GM18907 (cell line): ENCODE results near the gene MSI2.
A peak's percentile ranks its signal among the peaks of the same experiment; 100 is the strongest.

Experiments
- ATAC-seq: cut with Tn5 transposase; IDR thresholded peaks from one replicate; pipeline ENCODE4 v1.9.1; 2021; ENCODE audit warnings: mild to moderate bottlenecking, moderate library complexity; ENCODE audit not compliant: unreplicated experiment

The MSI2 gene

GRCh38 chr17:57406981-57407286 lies 150.6 kb downstream of the MSI2 start:
- ATAC-seq = no peak

DNA sequence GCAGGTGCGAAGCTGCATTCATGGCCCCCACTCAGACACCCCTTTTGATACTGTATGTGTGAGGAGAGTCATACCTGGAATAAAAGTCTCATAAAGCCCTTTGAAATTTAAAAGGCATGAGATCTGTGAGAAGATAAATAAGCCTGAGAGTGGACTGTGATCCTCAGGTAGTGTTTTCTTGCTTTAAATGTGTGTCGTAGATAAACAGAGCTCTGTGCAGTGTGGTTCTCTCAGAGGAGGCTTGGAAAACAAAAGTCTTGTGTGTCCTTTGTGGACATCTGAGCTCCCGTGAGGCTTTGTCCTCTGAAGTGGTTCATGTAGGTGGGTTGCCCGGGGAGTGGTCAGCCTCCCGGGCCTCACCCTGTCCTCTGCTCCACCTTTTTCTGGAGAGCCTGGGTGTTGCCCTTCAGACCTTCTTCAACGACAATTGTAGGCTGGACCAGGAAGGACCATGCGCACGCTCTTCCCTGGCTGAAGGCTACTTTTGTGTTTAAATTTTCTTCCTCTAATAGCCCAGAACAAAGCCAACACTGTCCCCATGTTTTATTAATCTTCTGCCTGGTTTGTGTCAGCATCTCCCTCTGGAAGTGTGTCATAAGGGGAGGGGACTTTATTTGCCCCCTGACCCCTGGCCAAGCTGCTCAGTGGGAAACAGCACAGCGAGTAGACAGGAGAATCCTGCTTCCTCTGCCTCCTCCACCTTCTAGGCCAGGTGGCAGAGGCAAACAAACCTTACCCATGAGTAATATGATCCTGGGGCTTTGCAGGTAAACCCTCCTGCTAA lies 151.2 kb downstream of the MSI2 start:
- no peak for ATAC-seq

GRCh38 chr17:57408071-57408811 lies 151.9 kb downstream of the MSI2 start:
- ATAC-seq = peak; percentile 71

DNA sequence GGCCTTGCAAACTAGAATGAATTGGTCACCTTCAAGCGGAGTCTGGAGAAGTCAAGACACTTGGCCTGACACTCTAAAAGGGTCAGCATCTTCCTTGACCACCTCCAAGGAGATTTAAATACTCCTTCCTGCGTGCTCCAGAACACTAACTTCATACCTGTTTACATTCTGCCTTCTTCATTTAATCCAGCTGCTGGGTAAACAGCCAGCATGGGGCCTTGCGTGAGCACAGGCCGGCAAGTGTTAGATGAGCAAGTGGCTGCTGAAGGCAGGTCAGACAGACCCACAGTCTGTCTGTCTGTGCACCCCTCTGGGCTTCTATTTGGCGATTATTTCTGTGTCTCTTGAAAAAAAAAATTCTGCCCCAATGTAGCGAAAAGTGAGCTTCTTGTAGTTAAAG lies 153.8 kb downstream of the MSI2 start:
- ATAC-seq = no peak

GRCh38 chr17:57412520-57413096 lies 156.3 kb downstream of the MSI2 start:
- ATAC-seq = no peak

- ATAC-seq = no peak
These were observed 157.7 kb downstream of the MSI2 start for GRCh38 chr17:57413848-57414651.

- ATAC-seq = no peak
These were observed 159.5 kb downstream of the MSI2 start for GRCh38 chr17:57415751-57416207.

DNA sequence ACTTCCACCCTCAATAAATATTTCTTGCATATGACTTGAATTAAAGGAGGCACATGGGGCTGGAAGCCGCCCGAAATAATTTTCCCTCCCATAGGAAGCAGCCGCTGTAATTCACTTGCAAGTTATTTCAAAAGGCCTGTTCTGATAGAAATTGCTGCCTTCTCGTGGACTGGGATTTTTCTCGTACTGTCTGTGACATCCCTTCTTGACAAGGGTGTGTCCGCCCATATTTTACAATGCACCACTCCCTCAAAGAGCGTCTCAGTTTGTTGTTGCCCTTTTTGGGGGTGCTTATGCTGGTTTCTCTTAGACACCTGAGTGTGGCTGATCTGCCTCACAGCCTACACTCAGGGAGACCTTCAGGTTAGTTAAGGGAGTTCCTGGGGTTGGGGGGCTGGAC lies 160.0 kb downstream of the MSI2 start:
- ATAC-seq = no peak

GRCh38 chr17:57417956-57418355 lies 161.6 kb downstream of the MSI2 start:
- ATAC-seq = no peak

DNA sequence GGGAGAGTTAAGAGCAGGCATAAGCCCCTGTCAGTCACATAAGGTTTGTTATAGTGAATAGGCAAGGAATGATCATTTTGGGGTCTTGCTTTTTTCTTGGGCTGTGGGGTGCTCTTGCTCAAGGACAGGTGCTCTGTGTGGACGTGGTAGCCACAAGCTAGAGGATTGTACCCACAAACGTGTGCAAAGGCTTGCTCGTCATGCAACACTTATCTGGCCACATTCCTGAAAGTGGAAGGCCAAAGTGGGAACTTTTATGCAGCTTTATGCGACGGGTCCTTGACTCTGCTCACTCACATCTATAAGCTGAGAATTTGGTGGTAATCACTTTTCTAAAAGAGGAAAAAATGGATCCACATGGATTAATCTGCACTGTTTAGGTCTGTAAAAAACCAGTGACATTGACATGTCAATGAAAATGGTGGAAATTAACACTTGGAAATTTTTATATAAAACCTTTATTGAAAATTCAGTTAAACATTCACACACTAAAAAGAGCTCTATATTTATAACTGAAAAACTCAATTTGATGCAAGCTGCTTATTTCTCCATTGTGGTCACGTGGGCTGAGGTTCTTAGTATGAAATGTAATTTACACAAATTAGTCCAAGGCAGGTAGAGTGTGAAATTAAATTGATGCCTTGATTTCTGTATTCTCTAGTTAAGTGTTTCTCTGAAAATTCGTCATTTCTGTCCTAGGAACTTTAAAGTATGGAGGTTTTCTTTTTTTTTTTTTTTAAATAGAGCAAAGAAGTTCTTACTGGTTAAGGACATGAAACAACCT lies 162.3 kb downstream of the MSI2 start:
- ATAC-seq = no peak

GRCh38 chr17:57419940-57420550 lies 163.7 kb downstream of the MSI2 start:
- ATAC-seq = no peak

DNA sequence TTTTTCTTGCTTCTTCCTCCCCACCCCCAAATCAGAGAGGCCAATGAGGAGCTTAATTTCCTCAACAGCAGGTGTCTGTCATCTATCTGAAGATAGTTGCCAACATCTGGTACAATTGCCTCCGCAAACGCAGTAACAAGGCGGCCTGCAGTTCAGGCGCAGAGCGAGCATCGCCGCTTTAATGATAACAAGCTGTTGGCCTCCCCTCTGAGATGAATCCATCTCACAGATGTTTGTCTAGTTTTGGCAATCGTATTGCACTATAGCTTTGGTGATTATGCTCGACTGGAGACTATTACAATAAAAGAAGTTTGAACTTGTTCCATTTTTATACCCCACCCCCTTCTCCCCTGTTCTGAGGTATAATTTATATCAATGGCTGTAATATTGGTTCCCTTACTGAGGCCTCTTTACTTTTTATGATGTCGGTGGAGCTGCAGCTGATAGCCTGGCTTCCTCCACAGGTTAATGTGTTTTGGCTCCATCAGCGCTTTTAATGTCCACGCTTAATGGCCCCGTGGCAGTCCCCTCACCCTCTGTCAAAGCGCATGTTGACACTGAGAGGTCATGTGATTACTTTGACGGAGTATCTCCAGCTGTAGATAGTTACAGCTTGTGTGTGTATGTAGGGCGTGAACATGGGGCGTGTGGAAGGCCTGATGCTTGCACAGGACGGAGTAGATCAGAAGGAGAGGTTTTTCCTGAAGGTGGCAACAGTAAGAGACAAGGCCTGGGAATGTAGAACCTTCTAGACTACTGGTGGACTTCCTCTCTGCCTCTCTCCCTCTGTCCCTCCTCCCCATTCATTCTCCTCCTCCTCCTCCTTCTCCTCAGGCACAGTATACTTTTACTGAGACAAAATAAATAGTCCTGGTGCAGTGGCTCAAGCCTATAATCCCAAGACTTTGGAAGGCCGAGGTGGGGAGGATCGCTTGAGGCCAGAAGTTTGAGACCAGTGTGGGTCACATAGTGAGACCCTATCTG lies 164.7 kb downstream of the MSI2 start:
- no peak for ATAC-seq

DNA sequence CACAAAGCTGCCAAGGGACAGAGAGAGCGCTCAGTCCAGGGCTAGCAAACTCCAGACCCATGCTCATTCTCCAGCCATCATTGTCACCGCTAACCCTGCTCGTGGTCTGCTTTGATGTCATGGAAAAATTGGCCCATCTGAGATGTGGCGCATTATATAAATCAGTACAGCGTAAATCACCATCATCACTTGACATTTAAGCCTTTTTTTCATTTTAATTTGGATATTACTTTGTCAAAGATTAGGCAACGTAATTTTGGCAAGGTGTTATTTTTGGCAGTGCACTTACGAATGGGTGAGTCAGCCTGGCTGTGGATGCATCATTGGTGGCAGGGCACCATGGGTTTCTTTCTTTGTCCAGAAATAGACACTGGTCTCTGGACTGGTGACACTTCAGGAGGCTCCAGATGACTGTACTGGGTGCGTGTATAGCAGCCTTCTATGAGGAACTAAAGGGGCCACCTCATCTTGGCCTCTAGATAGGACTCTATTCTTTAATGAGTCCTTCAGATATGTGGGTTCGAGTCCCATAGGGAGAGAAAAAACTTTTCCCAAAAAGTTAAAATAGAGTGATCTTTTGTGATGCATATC lies 166.3 kb downstream of the MSI2 start:
- ATAC-seq = peak; percentile 75

GRCh38 chr17:57423541-57423940 lies 167.2 kb downstream of the MSI2 start:
- ATAC-seq = no peak

- no peak for ATAC-seq
These were observed 167.9 kb downstream of the MSI2 start for GRCh38 chr17:57424273-57424672.

- ATAC-seq = no peak
These were observed 168.5 kb downstream of the MSI2 start for GRCh38 chr17:57424777-57425188.

- ATAC-seq = no peak
These were observed 169.1 kb downstream of the MSI2 start for GRCh38 chr17:57425431-57425830.
